K562 (cell line): ENCODE measurements around the gene DYNLT2B. TPM values are rescaled to one million over a fixed set of nuclear protein-coding genes. Genes with fewer than 3 reads are reported as not detected.

Experiments
- ADNP ChIP-seq: fragments of 200-800 bp; sonication (Bioruptor generic); IDR thresholded peaks from 2 replicates; pipeline ENCODE4 v1.6.1; 2016; ENCODE audit warnings: missing genetic modification characterization, missing compliant biosample characterization
- BACH1 ChIP-seq: fragments of 200-800 bp; sonication (Bioruptor generic); IDR thresholded peaks from 2 replicates; pipeline ENCODE4 v1.6.1; 2016; ENCODE audit warnings: missing genetic modification characterization, missing compliant biosample characterization
- CBFA2T3 ChIP-seq: fragments of 450-650 bp; IDR thresholded peaks from 2 replicates; pipeline ENCODE4 v1.6.1; 2017
- E2F3 ChIP-seq: fragments of 250-450 bp; sonication (Bioruptor Pico); IDR thresholded peaks from 2 replicates; pipeline ENCODE4 v1.4.0; 2020; ENCODE audit warnings: mild to moderate bottlenecking
- FOSL1 ChIP-seq: fragments of 200-800 bp; sonication (Bioruptor generic); conservative IDR thresholded peaks from 2 replicates; pipeline ENCODE4 v1.6.1; 2016; ENCODE audit warnings: missing genetic modification characterization, missing compliant biosample characterization
- KLF16 ChIP-seq: IDR thresholded peaks from 2 replicates; pipeline ENCODE4 v1.6.1; 2016; ENCODE audit warnings: antibody characterized with exemption
- MAFF ChIP-seq: IDR thresholded peaks from 2 replicates; pipeline ENCODE4 v1.6.1; 2012; ENCODE audit warnings: low read length, improper control_type of control experiment
- MCM5 ChIP-seq: fragments of 450-650 bp; IDR thresholded peaks from 2 replicates; pipeline ENCODE4 v1.6.1; 2016; ENCODE audit warnings: low read depth
- MED1 ChIP-seq: sonication (generic); formaldehyde crosslinking; IDR thresholded peaks from 2 replicates; pipeline ENCODE4 v1.8.1; 2023; ENCODE audit warnings: missing genetic modification reagents, borderline replicate concordance
- NFE2L1 ChIP-seq: fragments of 450-650 bp; IDR thresholded peaks from 2 replicates; pipeline ENCODE4 v1.6.1; 2016; ENCODE audit warnings: missing genetic modification characterization, low read depth, mild to moderate bottlenecking, missing compliant biosample characterization, moderate library complexity, borderline replicate concordance
- NFRKB ChIP-seq: fragments of 450-650 bp; IDR thresholded peaks from 2 replicates; pipeline ENCODE4 v1.6.1; 2016; ENCODE audit warnings: low read depth
- SRSF3 ChIP-seq: fragments of 200-400 bp; formaldehyde crosslinking; IDR thresholded peaks from 2 replicates; pipeline ENCODE4 v1.6.1; 2016; ENCODE audit warnings: mild to moderate bottlenecking, low read length, moderate library complexity; ENCODE audit not compliant: insufficient read depth
- ZNF121 ChIP-seq: sonication (generic); formaldehyde crosslinking; conservative IDR thresholded peaks from 2 replicates; pipeline ENCODE4 v1.8.0; 2022; ENCODE audit warnings: missing genetic modification reagents
- ZNF140 ChIP-seq: fragments of 250-450 bp; sonication (Bioruptor Pico); IDR thresholded peaks from 2 replicates; pipeline ENCODE4 v1.8.0; 2021; ENCODE audit warnings: moderate library complexity, mild to moderate bottlenecking, inconsistent platforms
- ZNF3 ChIP-seq: fragments of 250-450 bp; sonication (Bioruptor Pico); IDR thresholded peaks from 2 replicates; pipeline ENCODE4 v1.5.0; 2021; ENCODE audit warnings: mild to moderate bottlenecking, moderate library complexity
- polyA plus RNA-seq, 8 experiments: library from polyadenylated mRNA; depleted of rRNA in 4 of 8; stranded (reverse) in 5 of 8; unstranded in 3 of 8; fragments of >200 nt; fragmentation: Nextera tagmentation in 2 of 8; fragmentation: Illumina TruSeq in 1 of 8; extraction: Ambion mirVana in 2 of 8; extraction: Trizol in 1 of 8; gene quantifications; 2 replicates each; pipeline versions ENCODE4 v1.2.1 to v1.2.3, GENCODE V29; 2011 to 2014; ENCODE audit warnings: inconsistent platforms in 1 of 8, missing spikeins in 1 of 8
- total RNA-seq, 7 experiments: library from RNA; depleted of rRNA in 6 of 7; stranded (reverse); fragments of >200 nt in 6 of 7; fragmentation: Illumina TruSeq in 2 of 7; extraction: Trizol in 2 of 7; gene quantifications; 2 replicates each; pipeline versions ENCODE4 v1.2.1 to v1.2.3, GENCODE V29; 2011 to 2021; ENCODE audit warnings: low replicate concordance in 1 of 7
- TF ChIP-seq, protein P1 (sequence below): fragments of 450-650 bp; IDR thresholded peaks from 2 replicates; pipeline ENCODE4 v1.6.1; 2017; ENCODE audit warnings: antibody characterized with exemption, mild to moderate bottlenecking
- TF ChIP-seq, protein P2 (sequence below): fragments of 250-450 bp; sonication (Bioruptor Pico); IDR thresholded peaks from 2 replicates; pipeline ENCODE4 v1.8.0; 2021; ENCODE audit warnings: moderate library complexity, mild to moderate bottlenecking, inconsistent platforms
- TF ChIP-seq, protein P3 (sequence below): sonication (generic); formaldehyde crosslinking; IDR thresholded peaks from 2 replicates; pipeline ENCODE4 v1.8.1; 2022; ENCODE audit warnings: missing genetic modification reagents
- TF ChIP-seq, protein P4 (sequence below): fragments of 450-650 bp; IDR thresholded peaks from 2 replicates; pipeline ENCODE4 v1.6.1; 2018; ENCODE audit not compliant: partially characterized antibody

DYNLT2B gene
- total and polyA plus RNA-seq, 9 of the 15 experiments (the other 6 are each of a cell fraction or from before 2014, with no cell fraction given), result 6.5 to 19.9 (median 8.7) TPM

DNA sequence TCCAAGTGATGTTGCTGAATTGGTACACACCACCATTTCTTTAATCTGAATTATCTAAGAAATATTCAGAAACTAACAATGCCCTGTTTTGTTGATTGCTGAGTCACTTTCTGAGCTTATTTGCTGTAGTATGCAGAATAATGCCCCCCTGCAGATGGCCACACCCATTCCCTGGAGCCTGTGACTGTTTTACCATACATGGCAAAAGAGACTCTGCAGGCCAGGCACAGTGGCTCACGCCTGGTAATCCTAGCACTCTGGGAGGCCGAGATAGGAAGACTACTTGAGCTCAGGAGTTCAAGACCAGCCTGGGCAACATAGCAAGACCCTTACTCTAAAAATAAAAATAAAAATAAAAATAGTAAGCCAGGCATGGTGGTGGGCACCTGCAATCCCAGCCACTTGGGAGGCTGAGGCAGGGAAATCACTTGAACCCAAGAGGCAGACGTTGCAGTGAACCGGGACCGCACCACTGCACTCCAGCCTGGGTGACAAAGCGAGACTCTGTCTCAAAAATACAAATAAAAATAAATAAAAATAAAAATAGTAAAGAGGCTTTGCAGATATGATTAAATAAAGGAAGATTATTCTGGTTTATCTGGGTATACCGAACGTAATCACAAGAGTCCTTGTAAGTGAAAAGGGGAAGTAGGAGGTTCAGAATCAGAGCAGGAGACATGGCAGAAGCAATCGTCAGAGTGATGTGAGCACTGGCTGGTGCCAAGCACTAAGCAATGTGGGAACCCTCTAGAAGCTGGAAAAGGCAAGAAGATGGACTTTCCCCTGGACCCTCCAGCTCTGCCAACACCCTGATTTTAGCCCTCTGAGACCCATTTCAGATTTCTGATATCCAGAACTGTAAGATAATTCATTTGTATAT is 49.5 kb downstream of the DYNLT2B start (continued):
- TF ChIP-seq, protein P1, sequence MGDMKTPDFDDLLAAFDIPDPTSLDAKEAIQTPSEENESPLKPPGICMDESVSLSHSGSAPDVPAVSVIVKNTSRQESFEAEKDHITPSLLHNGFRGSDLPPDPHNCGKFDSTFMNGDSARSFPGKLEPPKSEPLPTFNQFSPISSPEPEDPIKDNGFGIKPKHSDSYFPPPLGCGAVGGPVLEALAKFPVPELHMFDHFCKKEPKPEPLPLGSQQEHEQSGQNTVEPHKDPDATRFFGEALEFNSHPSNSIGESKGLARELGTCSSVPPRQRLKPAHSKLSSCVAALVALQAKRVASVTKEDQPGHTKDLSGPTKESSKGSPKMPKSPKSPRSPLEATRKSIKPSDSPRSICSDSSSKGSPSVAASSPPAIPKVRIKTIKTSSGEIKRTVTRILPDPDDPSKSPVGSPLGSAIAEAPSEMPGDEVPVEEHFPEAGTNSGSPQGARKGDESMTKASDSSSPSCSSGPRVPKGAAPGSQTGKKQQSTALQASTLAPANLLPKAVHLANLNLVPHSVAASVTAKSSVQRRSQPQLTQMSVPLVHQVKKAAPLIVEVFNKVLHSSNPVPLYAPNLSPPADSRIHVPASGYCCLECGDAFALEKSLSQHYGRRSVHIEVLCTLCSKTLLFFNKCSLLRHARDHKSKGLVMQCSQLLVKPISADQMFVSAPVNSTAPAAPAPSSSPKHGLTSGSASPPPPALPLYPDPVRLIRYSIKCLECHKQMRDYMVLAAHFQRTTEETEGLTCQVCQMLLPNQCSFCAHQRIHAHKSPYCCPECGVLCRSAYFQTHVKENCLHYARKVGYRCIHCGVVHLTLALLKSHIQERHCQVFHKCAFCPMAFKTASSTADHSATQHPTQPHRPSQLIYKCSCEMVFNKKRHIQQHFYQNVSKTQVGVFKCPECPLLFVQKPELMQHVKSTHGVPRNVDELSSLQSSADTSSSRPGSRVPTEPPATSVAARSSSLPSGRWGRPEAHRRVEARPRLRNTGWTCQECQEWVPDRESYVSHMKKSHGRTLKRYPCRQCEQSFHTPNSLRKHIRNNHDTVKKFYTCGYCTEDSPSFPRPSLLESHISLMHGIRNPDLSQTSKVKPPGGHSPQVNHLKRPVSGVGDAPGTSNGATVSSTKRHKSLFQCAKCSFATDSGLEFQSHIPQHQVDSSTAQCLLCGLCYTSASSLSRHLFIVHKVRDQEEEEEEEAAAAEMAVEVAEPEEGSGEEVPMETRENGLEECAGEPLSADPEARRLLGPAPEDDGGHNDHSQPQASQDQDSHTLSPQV, result peak; percentile 29; the same call in 1 of the 2 replicates
- TF ChIP-seq ZNF121 (CRISPR knock-in tag), result peak; percentile 79
- TF ChIP-seq ADNP, result 0 out of 2 replicates have a peak, but pooled peaks have one; percentile 44
- TF ChIP-seq MCM5, result no peak
- 0 out of 2 replicates have a peak, but pooled peaks have one; percentile 23 for TF ChIP-seq CBFA2T3
- peak; percentile 90 for TF ChIP-seq MAFF
- TF ChIP-seq FOSL1 (tag), result peak; percentile 48; the same call in 1 of the 2 replicates
- TF ChIP-seq, protein P2, sequence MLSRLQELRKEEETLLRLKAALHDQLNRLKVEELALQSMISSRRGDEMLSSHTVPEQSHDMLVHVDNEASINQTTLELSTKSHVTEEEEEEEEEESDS (CRISPR knock-in tag), result no peak
- TF ChIP-seq KLF16, result no peak
- no peak for TF ChIP-seq E2F3 (CRISPR knock-in tag)
- peak; percentile 48; the same call in 1 of the 2 replicates for TF ChIP-seq NFE2L1 (tag)
- TF ChIP-seq NFRKB, result no peak
- TF ChIP-seq BACH1 (tag), result peak; percentile 72
- no peak for TF ChIP-seq ZNF3 (CRISPR knock-in tag)
- TF ChIP-seq, protein P3, sequence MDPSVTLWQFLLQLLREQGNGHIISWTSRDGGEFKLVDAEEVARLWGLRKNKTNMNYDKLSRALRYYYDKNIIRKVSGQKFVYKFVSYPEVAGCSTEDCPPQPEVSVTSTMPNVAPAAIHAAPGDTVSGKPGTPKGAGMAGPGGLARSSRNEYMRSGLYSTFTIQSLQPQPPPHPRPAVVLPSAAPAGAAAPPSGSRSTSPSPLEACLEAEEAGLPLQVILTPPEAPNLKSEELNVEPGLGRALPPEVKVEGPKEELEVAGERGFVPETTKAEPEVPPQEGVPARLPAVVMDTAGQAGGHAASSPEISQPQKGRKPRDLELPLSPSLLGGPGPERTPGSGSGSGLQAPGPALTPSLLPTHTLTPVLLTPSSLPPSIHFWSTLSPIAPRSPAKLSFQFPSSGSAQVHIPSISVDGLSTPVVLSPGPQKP (CRISPR knock-in tag), result no peak
- no peak for TF ChIP-seq ZNF140 (CRISPR knock-in tag)
- TF ChIP-seq SRSF3, result no peak
- TF ChIP-seq, protein P4, sequence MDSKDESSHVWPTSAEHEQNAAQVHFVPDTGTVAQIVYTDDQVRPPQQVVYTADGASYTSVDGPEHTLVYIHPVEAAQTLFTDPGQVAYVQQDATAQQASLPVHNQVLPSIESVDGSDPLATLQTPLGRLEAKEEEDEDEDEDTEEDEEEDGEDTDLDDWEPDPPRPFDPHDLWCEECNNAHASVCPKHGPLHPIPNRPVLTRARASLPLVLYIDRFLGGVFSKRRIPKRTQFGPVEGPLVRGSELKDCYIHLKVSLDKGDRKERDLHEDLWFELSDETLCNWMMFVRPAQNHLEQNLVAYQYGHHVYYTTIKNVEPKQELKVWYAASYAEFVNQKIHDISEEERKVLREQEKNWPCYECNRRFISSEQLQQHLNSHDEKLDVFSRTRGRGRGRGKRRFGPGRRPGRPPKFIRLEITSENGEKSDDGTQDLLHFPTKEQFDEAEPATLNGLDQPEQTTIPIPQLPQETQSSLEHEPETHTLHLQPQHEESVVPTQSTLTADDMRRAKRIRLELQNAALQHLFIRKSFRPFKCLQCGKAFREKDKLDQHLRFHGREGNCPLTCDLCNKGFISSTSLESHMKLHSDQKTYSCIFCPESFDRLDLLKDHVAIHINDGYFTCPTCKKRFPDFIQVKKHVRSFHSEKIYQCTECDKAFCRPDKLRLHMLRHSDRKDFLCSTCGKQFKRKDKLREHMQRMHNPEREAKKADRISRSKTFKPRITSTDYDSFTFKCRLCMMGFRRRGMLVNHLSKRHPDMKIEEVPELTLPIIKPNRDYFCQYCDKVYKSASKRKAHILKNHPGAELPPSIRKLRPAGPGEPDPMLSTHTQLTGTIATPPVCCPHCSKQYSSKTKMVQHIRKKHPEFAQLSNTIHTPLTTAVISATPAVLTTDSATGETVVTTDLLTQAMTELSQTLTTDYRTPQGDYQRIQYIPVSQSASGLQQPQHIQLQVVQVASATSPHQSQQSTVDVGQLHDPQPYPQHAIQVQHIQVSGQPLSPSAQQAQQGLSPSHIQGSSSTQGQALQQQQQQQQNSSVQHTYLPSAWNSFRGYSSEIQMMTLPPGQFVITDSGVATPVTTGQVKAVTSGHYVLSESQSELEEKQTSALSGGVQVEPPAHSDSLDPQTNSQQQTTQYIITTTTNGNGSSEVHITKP, result peak; percentile 16
- TF ChIP-seq MED1, result no peak
